GM10266 (cell line): ENCODE results near the gene SMTN.

ENCODE experiments used
- DNase-seq: peaks from one replicate; pipeline ENCODE4 v3.0.0; 2012; ENCODE audit errors: extremely low spot score
- CTCF ChIP-seq: IDR thresholded peaks from 2 replicates; pipeline ENCODE4 v1.5.1; 2012; ENCODE audit warnings: mild to moderate bottlenecking, low read depth; ENCODE audit not compliant: control insufficient read depth, insufficient read depth; ENCODE audit errors: missing control alignments

SMTN gene

GRCh38 chr22:31128156-31128555 is 47.0 kb downstream of the SMTN start:
- TF ChIP-seq CTCF: no peak
- DNase-seq: no peak

- DNase-seq: no peak
- no peak for TF ChIP-seq CTCF
Observed at GRCh38 chr22:31130873-31131272, 49.8 kb downstream of the SMTN start.

GRCh38 chr22:31133911-31134310 is 52.8 kb downstream of the SMTN start:
- no peak for DNase-seq
- no peak for TF ChIP-seq CTCF

- DNase-seq: no peak
- TF ChIP-seq CTCF: no peak
Observed at GRCh38 chr22:31134688-31135087, 53.6 kb downstream of the SMTN start.

- no peak for TF ChIP-seq CTCF
- DNase-seq: no peak
Observed at GRCh38 chr22:31135706-31136105, 54.6 kb downstream of the SMTN start.

- no peak for DNase-seq
- TF ChIP-seq CTCF: no peak
Observed at GRCh38 chr22:31136155-31136554, 55.0 kb downstream of the SMTN start.

GRCh38 chr22:31136711-31137110 is 55.6 kb downstream of the SMTN start:
- DNase-seq: no peak
- no peak for TF ChIP-seq CTCF
